ENCODE data around the gene HEATR3. TPM values are rescaled to one million over a fixed set of nuclear protein-coding genes. Genes with fewer than 3 reads are reported as not detected.

The HEATR3 gene
- total and polyA plus RNA-seq, 2 of the 13 experiments (the other 11 are each of a cell fraction or from before 2014, with no cell fraction given) = 22.4 to 52.4 TPM

DNA sequence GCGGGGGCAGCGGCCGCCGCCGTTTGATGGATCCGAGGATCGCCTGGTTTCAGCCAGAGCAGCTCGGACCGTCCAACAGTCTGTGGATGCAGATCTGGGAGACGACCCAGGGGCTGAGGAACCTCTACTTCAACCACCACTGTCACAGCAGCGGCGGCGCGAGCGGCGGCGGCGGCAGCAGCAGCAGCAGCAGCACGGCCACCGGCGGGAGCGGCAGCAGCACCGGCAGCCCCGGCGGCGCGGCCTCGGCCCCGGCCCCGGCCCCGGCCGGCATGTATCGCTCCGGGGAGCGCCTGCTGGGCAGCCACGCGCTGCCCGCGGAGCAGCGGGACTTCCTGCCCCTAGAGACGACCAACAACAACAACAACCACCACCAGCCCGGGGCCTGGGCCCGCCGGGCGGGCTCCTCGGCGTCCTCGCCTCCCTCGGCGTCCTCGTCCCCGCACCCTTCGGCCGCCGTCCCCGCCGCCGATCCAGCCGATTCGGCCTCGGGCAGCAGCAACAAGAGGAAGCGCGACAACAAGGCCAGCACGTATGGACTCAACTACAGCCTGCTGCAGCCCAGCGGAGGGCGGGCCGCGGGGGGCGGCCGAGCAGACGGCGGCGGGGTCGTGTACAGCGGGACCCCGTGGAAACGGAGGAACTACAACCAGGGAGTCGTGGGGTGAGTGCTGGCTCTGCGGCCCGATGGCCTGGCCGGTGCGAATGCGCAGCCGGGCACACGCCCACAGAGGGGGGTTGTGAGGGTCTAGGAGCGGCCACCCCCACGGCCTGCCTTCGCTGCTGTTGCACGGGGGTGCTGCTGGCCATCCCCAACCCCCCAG lies 88.0 kb downstream of the HEATR3 start (continued):
- TF ChIP-seq MTF1 (CRISPR knock-in tag; IDR thresholded peaks at IDR 0.05) (no peak), WIZ (CRISPR knock-in tag; IDR thresholded peaks at IDR 0.05) (no peak), HNRNPLL (IDR thresholded peaks at IDR 0.05; ENCODE audit: low read depth, low read length, poor library complexity, severe bottlenecking) (peak; percentile 47), ZNF17 (CRISPR knock-in tag; IDR thresholded peaks at IDR 0.05) (no peak), PCBP1 (IDR thresholded peaks at IDR 0.05; ENCODE audit: borderline replicate concordance, low read depth, low read length) (0 out of 2 replicates have a peak, but pooled peaks have one; percentile 52), KDM1A (CRISPR knock-in tag; IDR thresholded peaks at IDR 0.05) (no peak), GATA4 (IDR thresholded peaks at IDR 0.05; ENCODE audit: borderline replicate concordance, low read depth) (no peak), ZNF234 (CRISPR knock-in tag; conservative IDR thresholded peaks at IDR 0.05) (0 out of 2 replicates have a peak, but pooled peaks have one; percentile 52), SOX6 (IDR thresholded peaks at IDR 0.05) (no peak), SOX6 (CRISPR knock-in tag; IDR thresholded peaks at IDR 0.05) (no peak), ZBTB4 (CRISPR knock-in tag; IDR thresholded peaks at IDR 0.05; ENCODE audit: borderline replicate concordance) (no peak), ZNF766 (CRISPR knock-in tag; IDR thresholded peaks at IDR 0.05; ENCODE audit: borderline replicate concordance) (0 out of 2 replicates have a peak, but pooled peaks have one; percentile 36), TBL1XR1 (IDR thresholded peaks at IDR 0.05; ENCODE audit: borderline replicate concordance, low read length, partially characterized antibody) (no peak), DNMT1 (CRISPR knock-in tag; IDR thresholded peaks at IDR 0.05) (0 out of 2 replicates have a peak, but pooled peaks have one; percentile 56), ZNF724P (CRISPR knock-in tag; IDR thresholded peaks at IDR 0.05; ENCODE audit: borderline replicate concordance) (no peak), PRDM10 (CRISPR knock-in tag; IDR thresholded peaks at IDR 0.05; ENCODE audit: low read depth) (no peak), ERF (CRISPR knock-in tag; IDR thresholded peaks at IDR 0.05) (no peak), BRF2 (CRISPR knock-in tag; IDR thresholded peaks at IDR 0.05) (no peak)
- TF ChIP-seq, protein P1, sequence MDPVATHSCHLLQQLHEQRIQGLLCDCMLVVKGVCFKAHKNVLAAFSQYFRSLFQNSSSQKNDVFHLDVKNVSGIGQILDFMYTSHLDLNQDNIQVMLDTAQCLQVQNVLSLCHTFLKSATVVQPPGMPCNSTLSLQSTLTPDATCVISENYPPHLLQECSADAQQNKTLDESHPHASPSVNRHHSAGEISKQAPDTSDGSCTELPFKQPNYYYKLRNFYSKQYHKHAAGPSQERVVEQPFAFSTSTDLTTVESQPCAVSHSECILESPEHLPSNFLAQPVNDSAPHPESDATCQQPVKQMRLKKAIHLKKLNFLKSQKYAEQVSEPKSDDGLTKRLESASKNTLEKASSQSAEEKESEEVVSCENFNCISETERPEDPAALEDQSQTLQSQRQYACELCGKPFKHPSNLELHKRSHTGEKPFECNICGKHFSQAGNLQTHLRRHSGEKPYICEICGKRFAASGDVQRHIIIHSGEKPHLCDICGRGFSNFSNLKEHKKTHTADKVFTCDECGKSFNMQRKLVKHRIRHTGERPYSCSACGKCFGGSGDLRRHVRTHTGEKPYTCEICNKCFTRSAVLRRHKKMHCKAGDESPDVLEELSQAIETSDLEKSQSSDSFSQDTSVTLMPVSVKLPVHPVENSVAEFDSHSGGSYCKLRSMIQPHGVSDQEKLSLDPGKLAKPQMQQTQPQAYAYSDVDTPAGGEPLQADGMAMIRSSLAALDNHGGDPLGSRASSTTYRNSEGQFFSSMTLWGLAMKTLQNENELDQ (CRISPR knock-in tag; IDR thresholded peaks at IDR 0.05; ENCODE audit: borderline replicate concordance) = no peak

Measured in HepG2 (cell line).